ENCODE measurements around the gene RUBCN. TPM values are rescaled to one million over a fixed set of nuclear protein-coding genes. Genes with fewer than 3 reads are reported as not detected.

Gene RUBCN
- total and polyA plus RNA-seq, 9 of the 15 experiments (the other 6 are each of a cell fraction or from before 2014, with no cell fraction given) = 8.4 to 24.0 (median 11.9) TPM

DNA sequence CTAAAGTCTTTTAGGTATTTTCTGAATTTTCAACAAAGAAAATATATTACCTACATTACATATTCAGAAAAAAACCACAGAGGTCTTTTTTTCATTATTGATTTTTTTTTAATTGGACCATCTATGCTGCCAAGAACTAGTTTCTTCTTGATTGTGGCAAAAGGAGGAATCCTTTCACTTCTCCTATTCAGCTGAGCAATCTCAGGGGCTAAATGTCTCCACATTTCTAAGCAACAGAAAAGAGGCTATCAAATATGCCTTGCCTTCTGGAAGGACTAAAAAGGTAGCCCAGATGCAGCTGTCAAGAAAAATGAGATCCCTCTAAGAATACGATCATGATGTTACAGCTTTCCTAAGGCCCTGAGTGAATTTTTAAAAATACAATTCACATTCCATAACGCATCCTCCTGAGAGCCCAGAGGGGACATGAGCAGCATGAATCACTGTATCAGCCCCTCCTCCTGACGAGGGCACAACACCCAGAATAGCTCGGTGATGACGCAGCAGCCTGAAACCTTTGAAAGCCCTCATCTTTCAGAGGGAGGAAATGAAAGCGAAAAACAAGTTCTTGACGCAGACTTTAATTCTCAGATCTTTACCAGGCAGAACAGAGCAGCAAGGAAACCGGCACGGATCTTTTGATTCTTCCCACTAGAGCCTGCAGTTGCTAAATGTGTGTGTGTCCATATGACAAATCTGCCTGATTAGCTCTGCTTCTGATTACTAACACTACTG lies 24.6 kb downstream of the RUBCN start (continued):
- TF ChIP-seq, protein P1, sequence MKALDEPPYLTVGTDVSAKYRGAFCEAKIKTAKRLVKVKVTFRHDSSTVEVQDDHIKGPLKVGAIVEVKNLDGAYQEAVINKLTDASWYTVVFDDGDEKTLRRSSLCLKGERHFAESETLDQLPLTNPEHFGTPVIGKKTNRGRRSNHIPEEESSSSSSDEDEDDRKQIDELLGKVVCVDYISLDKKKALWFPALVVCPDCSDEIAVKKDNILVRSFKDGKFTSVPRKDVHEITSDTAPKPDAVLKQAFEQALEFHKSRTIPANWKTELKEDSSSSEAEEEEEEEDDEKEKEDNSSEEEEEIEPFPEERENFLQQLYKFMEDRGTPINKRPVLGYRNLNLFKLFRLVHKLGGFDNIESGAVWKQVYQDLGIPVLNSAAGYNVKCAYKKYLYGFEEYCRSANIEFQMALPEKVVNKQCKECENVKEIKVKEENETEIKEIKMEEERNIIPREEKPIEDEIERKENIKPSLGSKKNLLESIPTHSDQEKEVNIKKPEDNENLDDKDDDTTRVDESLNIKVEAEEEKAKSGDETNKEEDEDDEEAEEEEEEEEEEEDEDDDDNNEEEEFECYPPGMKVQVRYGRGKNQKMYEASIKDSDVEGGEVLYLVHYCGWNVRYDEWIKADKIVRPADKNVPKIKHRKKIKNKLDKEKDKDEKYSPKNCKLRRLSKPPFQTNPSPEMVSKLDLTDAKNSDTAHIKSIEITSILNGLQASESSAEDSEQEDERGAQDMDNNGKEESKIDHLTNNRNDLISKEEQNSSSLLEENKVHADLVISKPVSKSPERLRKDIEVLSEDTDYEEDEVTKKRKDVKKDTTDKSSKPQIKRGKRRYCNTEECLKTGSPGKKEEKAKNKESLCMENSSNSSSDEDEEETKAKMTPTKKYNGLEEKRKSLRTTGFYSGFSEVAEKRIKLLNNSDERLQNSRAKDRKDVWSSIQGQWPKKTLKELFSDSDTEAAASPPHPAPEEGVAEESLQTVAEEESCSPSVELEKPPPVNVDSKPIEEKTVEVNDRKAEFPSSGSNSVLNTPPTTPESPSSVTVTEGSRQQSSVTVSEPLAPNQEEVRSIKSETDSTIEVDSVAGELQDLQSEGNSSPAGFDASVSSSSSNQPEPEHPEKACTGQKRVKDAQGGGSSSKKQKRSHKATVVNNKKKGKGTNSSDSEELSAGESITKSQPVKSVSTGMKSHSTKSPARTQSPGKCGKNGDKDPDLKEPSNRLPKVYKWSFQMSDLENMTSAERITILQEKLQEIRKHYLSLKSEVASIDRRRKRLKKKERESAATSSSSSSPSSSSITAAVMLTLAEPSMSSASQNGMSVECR (CRISPR knock-in tag; IDR thresholded peaks at IDR 0.05) = no peak
- no peak for TF ChIP-seq ZC3H4 (CRISPR knock-in tag; IDR thresholded peaks at IDR 0.05; ENCODE audit: borderline replicate concordance)
- no peak for TF ChIP-seq CREBBP (IDR thresholded peaks at IDR 0.05; ENCODE audit: low read depth, low read length)
- TF ChIP-seq, protein P2, sequence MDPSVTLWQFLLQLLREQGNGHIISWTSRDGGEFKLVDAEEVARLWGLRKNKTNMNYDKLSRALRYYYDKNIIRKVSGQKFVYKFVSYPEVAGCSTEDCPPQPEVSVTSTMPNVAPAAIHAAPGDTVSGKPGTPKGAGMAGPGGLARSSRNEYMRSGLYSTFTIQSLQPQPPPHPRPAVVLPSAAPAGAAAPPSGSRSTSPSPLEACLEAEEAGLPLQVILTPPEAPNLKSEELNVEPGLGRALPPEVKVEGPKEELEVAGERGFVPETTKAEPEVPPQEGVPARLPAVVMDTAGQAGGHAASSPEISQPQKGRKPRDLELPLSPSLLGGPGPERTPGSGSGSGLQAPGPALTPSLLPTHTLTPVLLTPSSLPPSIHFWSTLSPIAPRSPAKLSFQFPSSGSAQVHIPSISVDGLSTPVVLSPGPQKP (CRISPR knock-in tag; IDR thresholded peaks at IDR 0.05) = no peak
- TF ChIP-seq, protein P3, sequence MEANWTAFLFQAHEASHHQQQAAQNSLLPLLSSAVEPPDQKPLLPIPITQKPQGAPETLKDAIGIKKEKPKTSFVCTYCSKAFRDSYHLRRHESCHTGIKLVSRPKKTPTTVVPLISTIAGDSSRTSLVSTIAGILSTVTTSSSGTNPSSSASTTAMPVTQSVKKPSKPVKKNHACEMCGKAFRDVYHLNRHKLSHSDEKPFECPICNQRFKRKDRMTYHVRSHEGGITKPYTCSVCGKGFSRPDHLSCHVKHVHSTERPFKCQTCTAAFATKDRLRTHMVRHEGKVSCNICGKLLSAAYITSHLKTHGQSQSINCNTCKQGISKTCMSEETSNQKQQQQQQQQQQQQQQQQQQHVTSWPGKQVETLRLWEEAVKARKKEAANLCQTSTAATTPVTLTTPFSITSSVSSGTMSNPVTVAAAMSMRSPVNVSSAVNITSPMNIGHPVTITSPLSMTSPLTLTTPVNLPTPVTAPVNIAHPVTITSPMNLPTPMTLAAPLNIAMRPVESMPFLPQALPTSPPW (CRISPR knock-in tag; IDR thresholded peaks at IDR 0.05) = peak; percentile 84
- no peak for TF ChIP-seq ZNF717 (CRISPR knock-in tag; IDR thresholded peaks at IDR 0.05)
- TF ChIP-seq, protein P4, sequence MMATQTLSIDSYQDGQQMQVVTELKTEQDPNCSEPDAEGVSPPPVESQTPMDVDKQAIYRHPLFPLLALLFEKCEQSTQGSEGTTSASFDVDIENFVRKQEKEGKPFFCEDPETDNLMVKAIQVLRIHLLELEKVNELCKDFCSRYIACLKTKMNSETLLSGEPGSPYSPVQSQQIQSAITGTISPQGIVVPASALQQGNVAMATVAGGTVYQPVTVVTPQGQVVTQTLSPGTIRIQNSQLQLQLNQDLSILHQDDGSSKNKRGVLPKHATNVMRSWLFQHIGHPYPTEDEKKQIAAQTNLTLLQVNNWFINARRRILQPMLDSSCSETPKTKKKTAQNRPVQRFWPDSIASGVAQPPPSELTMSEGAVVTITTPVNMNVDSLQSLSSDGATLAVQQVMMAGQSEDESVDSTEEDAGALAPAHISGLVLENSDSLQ (IDR thresholded peaks at IDR 0.05) = peak; percentile 50
- no peak for TF ChIP-seq RFX7 (CRISPR knock-in tag; IDR thresholded peaks at IDR 0.05)
- TF ChIP-seq, protein P5, sequence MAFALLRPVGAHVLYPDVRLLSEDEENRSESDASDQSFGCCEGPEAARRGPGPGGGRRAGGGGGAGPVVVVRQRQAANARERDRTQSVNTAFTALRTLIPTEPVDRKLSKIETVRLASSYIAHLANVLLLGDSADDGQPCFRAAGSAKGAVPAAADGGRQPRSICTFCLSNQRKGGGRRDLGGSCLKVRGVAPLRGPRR (CRISPR knock-in tag; IDR thresholded peaks at IDR 0.05) = no peak
- no peak for TF ChIP-seq HMG20A (CRISPR knock-in tag; conservative IDR thresholded peaks at IDR 0.05)
- TF ChIP-seq, protein P6, sequence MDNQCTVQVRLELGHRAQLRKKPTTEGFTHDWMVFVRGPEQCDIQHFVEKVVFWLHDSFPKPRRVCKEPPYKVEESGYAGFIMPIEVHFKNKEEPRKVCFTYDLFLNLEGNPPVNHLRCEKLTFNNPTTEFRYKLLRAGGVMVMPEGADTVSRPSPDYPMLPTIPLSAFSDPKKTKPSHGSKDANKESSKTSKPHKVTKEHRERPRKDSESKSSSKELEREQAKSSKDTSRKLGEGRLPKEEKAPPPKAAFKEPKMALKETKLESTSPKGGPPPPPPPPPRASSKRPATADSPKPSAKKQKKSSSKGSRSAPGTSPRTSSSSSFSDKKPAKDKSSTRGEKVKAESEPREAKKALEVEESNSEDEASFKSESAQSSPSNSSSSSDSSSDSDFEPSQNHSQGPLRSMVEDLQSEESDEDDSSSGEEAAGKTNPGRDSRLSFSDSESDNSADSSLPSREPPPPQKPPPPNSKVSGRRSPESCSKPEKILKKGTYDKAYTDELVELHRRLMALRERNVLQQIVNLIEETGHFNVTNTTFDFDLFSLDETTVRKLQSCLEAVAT (IDR thresholded peaks at IDR 0.05) = no peak
- TF ChIP-seq, protein P7, sequence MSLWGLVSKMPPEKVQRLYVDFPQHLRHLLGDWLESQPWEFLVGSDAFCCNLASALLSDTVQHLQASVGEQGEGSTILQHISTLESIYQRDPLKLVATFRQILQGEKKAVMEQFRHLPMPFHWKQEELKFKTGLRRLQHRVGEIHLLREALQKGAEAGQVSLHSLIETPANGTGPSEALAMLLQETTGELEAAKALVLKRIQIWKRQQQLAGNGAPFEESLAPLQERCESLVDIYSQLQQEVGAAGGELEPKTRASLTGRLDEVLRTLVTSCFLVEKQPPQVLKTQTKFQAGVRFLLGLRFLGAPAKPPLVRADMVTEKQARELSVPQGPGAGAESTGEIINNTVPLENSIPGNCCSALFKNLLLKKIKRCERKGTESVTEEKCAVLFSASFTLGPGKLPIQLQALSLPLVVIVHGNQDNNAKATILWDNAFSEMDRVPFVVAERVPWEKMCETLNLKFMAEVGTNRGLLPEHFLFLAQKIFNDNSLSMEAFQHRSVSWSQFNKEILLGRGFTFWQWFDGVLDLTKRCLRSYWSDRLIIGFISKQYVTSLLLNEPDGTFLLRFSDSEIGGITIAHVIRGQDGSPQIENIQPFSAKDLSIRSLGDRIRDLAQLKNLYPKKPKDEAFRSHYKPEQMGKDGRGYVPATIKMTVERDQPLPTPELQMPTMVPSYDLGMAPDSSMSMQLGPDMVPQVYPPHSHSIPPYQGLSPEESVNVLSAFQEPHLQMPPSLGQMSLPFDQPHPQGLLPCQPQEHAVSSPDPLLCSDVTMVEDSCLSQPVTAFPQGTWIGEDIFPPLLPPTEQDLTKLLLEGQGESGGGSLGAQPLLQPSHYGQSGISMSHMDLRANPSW (CRISPR knock-in tag; IDR thresholded peaks at IDR 0.05) = no peak
- TF ChIP-seq PCBP1 (IDR thresholded peaks at IDR 0.05; ENCODE audit: low read depth, low read length, poor library complexity, severe bottlenecking) = no peak
- TF ChIP-seq ZNF133 (CRISPR knock-in tag; IDR thresholded peaks at IDR 0.05) = no peak
